Esophagus squamous epithelium (tissue), 5 donors: ENCODE results near the gene POLA1. TPM values are rescaled to one million over a fixed set of nuclear protein-coding genes. Genes with fewer than 3 reads are reported as not detected.

Source experiments
- DNase-seq: peaks from one replicate; lab custom pipeline; 2025; lab: John Stamatoyannopoulos, UW
- H3K27ac ChIP-seq, 4 donors: fragments of 200-600 bp; sonication (generic); one replicate each; pipeline ENCODE4 v1.5.1; 2016 to 2019; ENCODE audit warnings: mild to moderate bottlenecking in 1 of 4
- H3K27me3 ChIP-seq, 4 donors: fragments of 200-600 bp; sonication (generic); 1 replicate in 3 of 4; 2 replicates in 1 of 4; pipeline versions ENCODE4 v1.5.1 to v1.6.0; 2017 to 2021; ENCODE audit warnings: antibody characterized with exemption in 1 of 4
- H3K36me3 ChIP-seq, 3 donors: fragments of 200-600 bp; sonication (generic); one replicate each; pipeline ENCODE4 v1.5.1; 2016 to 2019
- H3K4me1 ChIP-seq, 3 donors: fragments of 200-600 bp; sonication (generic); one replicate each; pipeline ENCODE4 v1.5.1; 2017 to 2019
- H3K4me3 ChIP-seq, 4 donors: fragments of 200-600 bp; sonication (generic); 1 replicate in 3 of 4; 2 replicates in 1 of 4; pipeline ENCODE4 v1.5.1; 2016 to 2019; ENCODE audit warnings: mild to moderate bottlenecking in 2 of 4, moderate library complexity in 1 of 4
- H3K9me3 ChIP-seq, 3 donors: fragments of 200-600 bp; sonication (generic); one replicate each; pipeline ENCODE4 v1.5.1; 2016 to 2019
- CTCF ChIP-seq, 6 experiments: fragments of 450-650 bp in 4 of 6; fragments of 200-600 bp in 2 of 6; sonication (generic) in 2 of 6; IDR thresholded peaks; one replicate each; pipeline ENCODE4 v1.5.1; 2016 to 2019; ENCODE audit warnings: antibody characterized with exemption in 6 of 6, mild to moderate bottlenecking in 4 of 6, moderate library complexity in 4 of 6
- POLR2A ChIP-seq, 4 donors: fragments of 450-650 bp; IDR thresholded peaks; one replicate each; pipeline ENCODE4 v1.6.1; 2017; ENCODE audit warnings: antibody characterized with exemption in 4 of 4, mild to moderate bottlenecking in 4 of 4, moderate library complexity in 3 of 4
- WGBS, 2 donors: methylation state at CpG; one replicate each; pipeline ENCODE4 v1.1.5; 2018; 5-methylcytosine and 5-hydroxymethylcytosine counted together
- intact Hi-C: fragments of 100-400 bp; cut with DNase I; formaldehyde crosslinking; loops from one replicate; pipeline ENCODE4 v1.15.0; 2022
- total RNA-seq, 4 donors: library from RNA; depleted of rRNA; stranded (reverse); fragments of >200 nt; gene quantifications; one replicate each; pipeline ENCODE4 v1.1.0, GENCODE V29; 2016
- donor health status: DM: yes; HTN: yes; CAD: no.

POLA1 gene
- total RNA-seq, 4 donors from 2014 or later = 5.3 to 14.7 (median 13.1) TPM

- intact Hi-C loops = no loop called here
- Histone ChIP-seq H3K36me3 (no peaks in the 10 kb centered on the region), H3K4me1 (no peaks in the 10 kb centered on the region), H3K4me3 (no peak overlapping the region), H3K27ac (no peak overlapping the region), H3K9me3 (no peaks in the 10 kb centered on the region), H3K27me3 (no peaks in the 10 kb centered on the region)
- WGBS, 2 donors = 58 to 100% methylated on average over 1 of the region's 1 CpG
- no peak for DNase-seq
- TF ChIP-seq CTCF (IDR thresholded peaks at IDR 0.05) (no peak), POLR2A (IDR thresholded peaks at IDR 0.05) (no peak)
These were observed 291.4 kb downstream of the POLA1 start for GRCh38 chrX:24985120-24985519.

- WGBS, 2 donors = 68 to 100% methylated on average over 2 to 4 of the region's 4 CpGs
- intact Hi-C loops = no loop called here
- no peaks in the 10 kb centered on the region for H3K27me3 ChIP-seq
- H3K27ac ChIP-seq = no peak overlapping the region
- H3K4me1 ChIP-seq = no peaks in the 10 kb centered on the region
- H3K4me3 ChIP-seq = no peak overlapping the region
- no peak for DNase-seq
- no peaks in the 10 kb centered on the region for H3K9me3 ChIP-seq
- no peaks in the 10 kb centered on the region for H3K36me3 ChIP-seq
- TF ChIP-seq CTCF (IDR thresholded peaks at IDR 0.05) (no peak), POLR2A (IDR thresholded peaks at IDR 0.05) (no peak)
These were observed 294.0 kb downstream of the POLA1 start for GRCh38 chrX:24987731-24988130.

GRCh38 chrX:24988314-24988713 lies 294.6 kb downstream of the POLA1 start:
- Histone ChIP-seq H3K36me3 (no peaks in the 10 kb centered on the region), H3K4me1 (no peaks in the 10 kb centered on the region), H3K9me3 (no peaks in the 10 kb centered on the region), H3K27me3 (no peaks in the 10 kb centered on the region), H3K27ac (no peak overlapping the region), H3K4me3 (no peak overlapping the region)
- DNase-seq = no peak
- 45 to 58% methylated on average over 3 to 4 of the region's 4 CpGs for WGBS, 2 donors
- TF ChIP-seq POLR2A (IDR thresholded peaks at IDR 0.05) = no peak
- no peak for TF ChIP-seq CTCF (IDR thresholded peaks at IDR 0.05)
- intact Hi-C loops = no loop called here

- no peak overlapping the region for H3K4me3 ChIP-seq
- no peaks in the 10 kb centered on the region for H3K4me1 ChIP-seq
- H3K9me3 ChIP-seq = no peaks in the 10 kb centered on the region
- no peaks in the 10 kb centered on the region for H3K27me3 ChIP-seq
- intact Hi-C loops = no loop called here
- WGBS, 2 donors = 56 to 93% methylated on average over 8 of the region's 8 CpGs
- TF ChIP-seq POLR2A (IDR thresholded peaks at IDR 0.05) (no peak), CTCF (IDR thresholded peaks at IDR 0.05) (no peak)
- no peak overlapping the region for H3K27ac ChIP-seq
- DNase-seq = no peak
- H3K36me3 ChIP-seq = no peaks in the 10 kb centered on the region
These were observed 296.8 kb downstream of the POLA1 start for GRCh38 chrX:24990535-24990934.

GRCh38 chrX:24993879-24994278 lies 300.2 kb downstream of the POLA1 start:
- DNase-seq = no peak
- intact Hi-C loops = no loop called here
- H3K9me3 ChIP-seq = no peaks in the 10 kb centered on the region
- H3K4me3 ChIP-seq = no peak overlapping the region
- H3K4me1 ChIP-seq = no peaks in the 10 kb centered on the region
- H3K36me3 ChIP-seq = no peaks in the 10 kb centered on the region
- TF ChIP-seq CTCF (IDR thresholded peaks at IDR 0.05) (no peak), POLR2A (IDR thresholded peaks at IDR 0.05) (no peak)
- H3K27ac ChIP-seq = no peak overlapping the region
- no peaks in the 10 kb centered on the region for H3K27me3 ChIP-seq
- 79% methylated on average over 8 of the region's 8 CpGs; no CpG with 5 or more reads in 1 of the 2 donors for WGBS, 2 donors
